GM12801 (cell line): ENCODE data around the gene RPL36.

Experiments used
- CTCF ChIP-seq: IDR thresholded peaks from one replicate; pipeline ENCODE4 v1.5.1; 2011; ENCODE audit warnings: control low read depth; ENCODE audit not compliant: insufficient read length; ENCODE audit errors: extremely low read depth

RPL36 gene

GRCh38 chr19:5693195-5694166, 3.4 kb downstream of the RPL36 start:
- no peak for TF ChIP-seq CTCF

DNA sequence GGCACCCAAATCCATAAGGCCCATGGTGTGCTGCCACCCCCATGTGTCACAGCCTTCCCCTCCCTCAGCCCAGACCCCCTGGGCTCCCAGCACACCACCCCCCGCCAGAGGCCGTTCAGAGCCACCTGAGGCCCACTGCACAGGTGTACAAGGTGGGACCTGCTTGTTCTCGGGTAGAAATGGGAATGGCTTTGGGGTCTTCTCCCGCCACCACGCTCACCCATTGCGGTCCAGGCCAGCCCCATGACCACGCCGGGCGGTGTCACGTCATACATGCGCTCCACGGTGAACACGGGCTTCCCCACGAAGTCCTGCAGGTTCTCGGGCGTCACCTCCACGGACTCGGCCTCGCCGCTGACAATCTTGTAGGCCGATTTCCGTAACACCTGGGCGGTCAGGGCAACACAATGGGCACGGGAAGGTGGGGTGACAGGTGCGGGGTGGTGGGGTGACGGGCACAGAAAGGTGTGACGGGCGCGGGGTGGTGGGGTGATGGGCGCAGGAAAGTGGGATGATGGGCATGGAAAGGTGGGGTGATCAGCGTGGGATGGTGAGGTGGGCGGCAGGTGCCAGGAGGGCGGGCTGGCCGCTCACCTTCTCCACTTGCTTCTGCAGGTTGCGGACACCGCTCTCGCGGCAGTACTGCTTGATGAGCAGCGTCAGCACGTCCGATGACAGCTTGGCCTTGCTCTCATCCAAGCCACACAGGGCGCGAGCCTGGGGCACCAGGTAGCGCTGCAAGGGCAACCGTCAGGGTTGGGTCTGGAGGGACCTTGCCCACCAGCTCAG, 4.3 kb downstream of the RPL36 start:
- no peak for TF ChIP-seq CTCF

- TF ChIP-seq CTCF: no peak
Measured at GRCh38 chr19:5694956-5695648, 5.0 kb downstream of the RPL36 start.

DNA sequence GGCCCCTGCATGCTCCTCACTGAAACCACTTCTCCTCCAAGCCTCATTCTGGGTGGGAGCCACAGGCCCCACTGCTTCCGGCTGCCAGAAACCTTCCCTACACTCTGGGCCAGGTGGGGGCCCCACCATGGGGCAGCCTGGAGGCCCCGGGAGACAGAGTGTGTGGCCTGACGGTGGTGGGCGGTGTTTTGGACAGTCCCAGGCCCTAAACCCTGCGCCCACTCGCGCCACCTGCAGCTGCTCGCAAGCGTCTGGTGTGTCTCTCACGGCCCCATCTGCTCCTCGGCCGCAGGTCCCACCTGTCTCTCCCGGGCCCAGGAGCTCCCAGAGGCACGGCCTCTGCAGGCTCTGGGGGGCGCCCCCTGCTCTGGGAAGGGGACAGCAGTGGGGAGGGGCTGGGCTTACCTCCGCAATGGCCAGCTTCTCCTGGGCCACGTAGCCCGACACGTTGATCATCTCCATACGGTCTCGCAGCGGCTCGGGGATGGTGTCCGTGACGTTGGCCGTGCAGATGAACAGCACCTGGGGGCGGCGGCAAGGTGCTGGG, 5.6 kb downstream of the RPL36 start:
- no peak for TF ChIP-seq CTCF

GRCh38 chr19:5696196-5697021, 6.3 kb downstream of the RPL36 start:
- TF ChIP-seq CTCF: no peak

GRCh38 chr19:5697022-5697889, 7.2 kb downstream of the RPL36 start:
- TF ChIP-seq CTCF: no peak
